ENCODE results near the gene DIO3.
"Not testable (repeated sequence)": the region's sequence is repeated elsewhere in the genome, so short reads cannot be mapped to it uniquely, and the experiment has no call there.

Gene DIO3

GRCh38 chr14:101543814-101544213 lies 17.5 kb upstream of the DIO3 start:
- no peak for DNase-seq

GRCh38 chr14:101544550-101544949 lies 16.7 kb upstream of the DIO3 start:
- no peak for DNase-seq

- DNase-seq: no peak
These were observed 14.6 kb upstream of the DIO3 start for GRCh38 chr14:101546706-101547105.

- no peak for DNase-seq
These were observed 14.1 kb upstream of the DIO3 start for GRCh38 chr14:101547107-101547738.

GRCh38 chr14:101547961-101548669 lies 13.2 kb upstream of the DIO3 start:
- DNase-seq: no peak

GRCh38 chr14:101548710-101549109 lies 12.6 kb upstream of the DIO3 start:
- no peak for DNase-seq

GRCh38 chr14:101549154-101549553 lies 12.1 kb upstream of the DIO3 start:
- no peak for DNase-seq

GRCh38 chr14:101550202-101550912 lies 10.9 kb upstream of the DIO3 start:
- not testable (repeated sequence) for DNase-seq

GRCh38 chr14:101551729-101552595 lies 9.3 kb upstream of the DIO3 start:
- DNase-seq: no peak

GRCh38 chr14:101552786-101553231 lies 8.5 kb upstream of the DIO3 start:
- no peak for DNase-seq

- no peak for DNase-seq
These were observed 7.9 kb upstream of the DIO3 start for GRCh38 chr14:101553393-101553792.

- no peak for DNase-seq
These were observed 7.4 kb upstream of the DIO3 start for GRCh38 chr14:101553931-101554330.

GRCh38 chr14:101554991-101555668 lies 6.2 kb upstream of the DIO3 start:
- no peak for DNase-seq

- DNase-seq: not testable (repeated sequence)
These were observed 5.6 kb upstream of the DIO3 start for GRCh38 chr14:101555669-101556043.

- no peak for DNase-seq
These were observed 5.2 kb upstream of the DIO3 start for GRCh38 chr14:101556131-101556530.

- DNase-seq: no peak
These were observed 4.6 kb upstream of the DIO3 start for GRCh38 chr14:101556566-101557320.

GRCh38 chr14:101557321-101557695 lies 4.0 kb upstream of the DIO3 start:
- DNase-seq: no peak

GRCh38 chr14:101557811-101558738 lies 3.2 kb upstream of the DIO3 start:
- DNase-seq: no peak

- DNase-seq: no peak
These were observed 2.5 kb upstream of the DIO3 start for GRCh38 chr14:101558739-101559240.

- no peak for DNase-seq
These were observed 2.1 kb upstream of the DIO3 start for GRCh38 chr14:101559250-101559623.
